Measurements from ENCODE around the gene GTSF1L.

GTSF1L gene

GRCh38 chr20:43726811-43727338 is at the start of gene GTSF1L:
Gene GTSF1L (minus strand): TSS chr20:43727002. CDS start chr20:43726694, 308 bp downstream.
- peaks cover 2 to 24% (median 14%) of the 10 kb centered on the region in 5 donors for H3K4me1 ChIP-seq (ENCODE audit: control insufficient read depth in 5 of 5, insufficient read depth in 5 of 5, low read length in 5 of 5)
- no peaks in the 10 kb centered on the region for H3K27me3 ChIP-seq (ENCODE audit: control insufficient read depth in 5 of 5, insufficient read depth in 4 of 5, low read length in 5 of 5)
- no peak within 1 kb of the TSS for H3K9ac ChIP-seq (ENCODE audit: low read length in 5 of 5)
- no peak within 1 kb of the TSS for H3K4me3 ChIP-seq (ENCODE audit: low read depth in 1 of 5, low read length in 5 of 5)
- no peaks in the 10 kb centered on the region for H3K36me3 ChIP-seq (ENCODE audit: control insufficient read depth in 5 of 5, insufficient read depth in 5 of 5, low read length in 5 of 5)
- H3K9me3 ChIP-seq (ENCODE audit: control insufficient read depth in 5 of 5, low read length in 5 of 5) = peaks cover 0 to 6% (median 0%) of the 10 kb centered on the region in 5 donors
- H3K27ac ChIP-seq (ENCODE audit: low read depth, low read length) = no peak within 1 kb of the TSS

DNA sequence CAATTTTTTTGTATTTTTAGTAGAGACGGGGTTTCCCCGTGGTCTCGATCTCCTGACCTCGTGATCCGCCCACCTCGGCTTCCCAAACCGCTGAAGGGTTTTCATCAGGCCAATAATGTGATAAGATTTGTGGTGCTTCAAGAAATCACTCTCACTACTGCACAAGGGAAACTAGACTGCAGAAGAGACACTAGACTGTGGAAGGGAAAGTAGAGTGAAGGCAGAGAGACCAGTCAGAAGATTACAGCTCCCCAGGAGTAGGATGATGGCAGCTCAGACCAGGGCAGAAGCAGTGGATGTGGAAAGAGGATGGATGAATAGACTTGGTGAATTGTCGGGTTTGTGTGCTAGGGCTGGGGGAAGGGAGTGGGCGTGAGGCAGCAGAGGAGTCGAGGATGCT is 48.0 kb upstream of the GTSF1L start:
- Histone ChIP-seq H3K4me1 (ENCODE audit: control insufficient read depth in 5 of 5, insufficient read depth in 5 of 5, low read length in 5 of 5) (no peaks in the 10 kb centered on the region), H3K27ac (ENCODE audit: low read depth, low read length) (no peak overlapping the region), H3K36me3 (ENCODE audit: control insufficient read depth in 5 of 5, insufficient read depth in 5 of 5, low read length in 5 of 5) (no peaks in the 10 kb centered on the region), H3K9ac (ENCODE audit: low read length in 5 of 5) (no peak overlapping the region), H3K9me3 (ENCODE audit: control insufficient read depth in 5 of 5, low read length in 5 of 5) (peaks cover 15 to 29% (median 24%) of the 10 kb centered on the region in 5 donors), H3K4me3 (ENCODE audit: low read depth in 1 of 5, low read length in 5 of 5) (no peak overlapping the region), H3K27me3 (ENCODE audit: control insufficient read depth in 5 of 5, insufficient read depth in 4 of 5, low read length in 5 of 5) (peaks cover 5 to 14% (median 9%) of the 10 kb centered on the region in 5 donors)

- Histone ChIP-seq H3K36me3 (ENCODE audit: control insufficient read depth in 5 of 5, insufficient read depth in 5 of 5, low read length in 5 of 5) (no peaks in the 10 kb centered on the region), H3K27me3 (ENCODE audit: control insufficient read depth in 5 of 5, insufficient read depth in 4 of 5, low read length in 5 of 5) (peaks cover 8 to 24% (median 19%) of the 10 kb centered on the region in 5 donors), H3K9me3 (ENCODE audit: control insufficient read depth in 5 of 5, low read length in 5 of 5) (peaks cover 0 to 3% (median 0%) of the 10 kb centered on the region in 5 donors), H3K4me1 (ENCODE audit: control insufficient read depth in 5 of 5, insufficient read depth in 5 of 5, low read length in 5 of 5) (no peaks in the 10 kb centered on the region), H3K9ac (ENCODE audit: low read length in 5 of 5) (no peak overlapping the region), H3K4me3 (ENCODE audit: low read depth in 1 of 5, low read length in 5 of 5) (no peak overlapping the region), H3K27ac (ENCODE audit: low read depth, low read length) (no peak overlapping the region)
These were observed 44.8 kb upstream of the GTSF1L start for GRCh38 chr20:43771503-43772190.

- H3K9ac ChIP-seq (ENCODE audit: low read length in 5 of 5) = no peak overlapping the region
- no peaks in the 10 kb centered on the region for H3K4me1 ChIP-seq (ENCODE audit: control insufficient read depth in 5 of 5, insufficient read depth in 5 of 5, low read length in 5 of 5)
These were observed 43.5 kb upstream of the GTSF1L start for GRCh38 chr20:43770342-43770741.

GRCh38 chr20:43767686-43768474 is 41.1 kb upstream of the GTSF1L start:
- H3K4me1 ChIP-seq (ENCODE audit: control insufficient read depth in 5 of 5, insufficient read depth in 5 of 5, low read length in 5 of 5) = no peaks in the 10 kb centered on the region
- no peak overlapping the region for H3K4me3 ChIP-seq (ENCODE audit: low read depth in 1 of 5, low read length in 5 of 5)
- H3K27ac ChIP-seq (ENCODE audit: low read depth, low read length) = no peak overlapping the region
- peaks cover 8 to 30% (median 26%) of the 10 kb centered on the region in 5 donors for H3K27me3 ChIP-seq (ENCODE audit: control insufficient read depth in 5 of 5, insufficient read depth in 4 of 5, low read length in 5 of 5)
- H3K9ac ChIP-seq (ENCODE audit: low read length in 5 of 5) = no peak overlapping the region
- no peaks in the 10 kb centered on the region for H3K36me3 ChIP-seq (ENCODE audit: control insufficient read depth in 5 of 5, insufficient read depth in 5 of 5, low read length in 5 of 5)
- no peaks in the 10 kb centered on the region for H3K9me3 ChIP-seq (ENCODE audit: control insufficient read depth in 5 of 5, low read length in 5 of 5)

More at GRCh38 chr20:43770342-43770741, 43.5 kb upstream of the GTSF1L start:
- Histone ChIP-seq H3K9me3 (ENCODE audit: control insufficient read depth in 5 of 5, low read length in 5 of 5) (no peaks in the 10 kb centered on the region), H3K4me3 (ENCODE audit: low read depth in 1 of 5, low read length in 5 of 5) (no peak overlapping the region), H3K27me3 (ENCODE audit: control insufficient read depth in 5 of 5, insufficient read depth in 4 of 5, low read length in 5 of 5) (peaks cover 8 to 31% (median 26%) of the 10 kb centered on the region in 5 donors), H3K27ac (ENCODE audit: low read depth, low read length) (no peak overlapping the region), H3K36me3 (ENCODE audit: control insufficient read depth in 5 of 5, insufficient read depth in 5 of 5, low read length in 5 of 5) (no peaks in the 10 kb centered on the region)

DNA sequence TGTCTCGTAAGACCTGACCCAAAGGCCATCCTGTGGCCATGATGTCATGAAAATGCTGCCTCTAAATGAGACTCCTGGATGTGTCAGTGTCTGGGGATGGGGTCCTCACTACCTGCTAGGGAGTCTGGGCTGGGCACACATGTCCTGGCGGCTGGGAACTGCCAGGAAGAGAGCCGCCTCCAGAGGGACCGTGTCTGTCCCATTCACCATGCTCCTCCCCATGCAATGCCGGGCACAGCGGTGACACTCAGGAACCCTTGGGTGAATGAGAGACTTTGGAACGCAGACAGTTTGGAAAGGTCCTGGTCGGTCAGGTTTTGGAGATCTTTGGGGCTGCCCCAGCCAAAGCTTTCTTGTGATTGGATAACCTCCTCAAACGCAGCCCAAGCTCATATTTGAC is 40.1 kb upstream of the GTSF1L start:
- Histone ChIP-seq H3K36me3 (ENCODE audit: control insufficient read depth in 5 of 5, insufficient read depth in 5 of 5, low read length in 5 of 5) (no peaks in the 10 kb centered on the region), H3K9ac (ENCODE audit: low read length in 5 of 5) (no peak overlapping the region), H3K4me3 (ENCODE audit: low read depth in 1 of 5, low read length in 5 of 5) (no peak overlapping the region), H3K27ac (ENCODE audit: low read depth, low read length) (no peak overlapping the region), H3K4me1 (ENCODE audit: control insufficient read depth in 5 of 5, insufficient read depth in 5 of 5, low read length in 5 of 5) (no peaks in the 10 kb centered on the region), H3K27me3 (ENCODE audit: control insufficient read depth in 5 of 5, insufficient read depth in 4 of 5, low read length in 5 of 5) (peaks cover 8 to 29% (median 22%) of the 10 kb centered on the region in 5 donors), H3K9me3 (ENCODE audit: control insufficient read depth in 5 of 5, low read length in 5 of 5) (no peaks in the 10 kb centered on the region)

GRCh38 chr20:43766385-43766784 is 39.6 kb upstream of the GTSF1L start:
- H3K9ac ChIP-seq (ENCODE audit: low read length in 5 of 5) = no peak overlapping the region
- H3K9me3 ChIP-seq (ENCODE audit: control insufficient read depth in 5 of 5, low read length in 5 of 5) = no peaks in the 10 kb centered on the region
- H3K27me3 ChIP-seq (ENCODE audit: control insufficient read depth in 5 of 5, insufficient read depth in 4 of 5, low read length in 5 of 5) = peaks cover 5 to 27% (median 18%) of the 10 kb centered on the region in 5 donors
- no peaks in the 10 kb centered on the region for H3K4me1 ChIP-seq (ENCODE audit: control insufficient read depth in 5 of 5, insufficient read depth in 5 of 5, low read length in 5 of 5)
- H3K27ac ChIP-seq (ENCODE audit: low read depth, low read length) = no peak overlapping the region
- no peaks in the 10 kb centered on the region for H3K36me3 ChIP-seq (ENCODE audit: control insufficient read depth in 5 of 5, insufficient read depth in 5 of 5, low read length in 5 of 5)
- H3K4me3 ChIP-seq (ENCODE audit: low read depth in 1 of 5, low read length in 5 of 5) = no peak overlapping the region

- Histone ChIP-seq H3K36me3 (ENCODE audit: control insufficient read depth in 5 of 5, insufficient read depth in 5 of 5, low read length in 5 of 5) (no peaks in the 10 kb centered on the region), H3K4me1 (ENCODE audit: control insufficient read depth in 5 of 5, insufficient read depth in 5 of 5, low read length in 5 of 5) (no peaks in the 10 kb centered on the region), H3K27me3 (ENCODE audit: control insufficient read depth in 5 of 5, insufficient read depth in 4 of 5, low read length in 5 of 5) (peaks cover 4 to 26% (median 18%) of the 10 kb centered on the region in 5 donors), H3K9me3 (ENCODE audit: control insufficient read depth in 5 of 5, low read length in 5 of 5) (no peaks in the 10 kb centered on the region), H3K9ac (ENCODE audit: low read length in 5 of 5) (no peak overlapping the region), H3K4me3 (ENCODE audit: low read depth in 1 of 5, low read length in 5 of 5) (no peak overlapping the region), H3K27ac (ENCODE audit: low read depth, low read length) (no peak overlapping the region)
These were observed 39.1 kb upstream of the GTSF1L start for GRCh38 chr20:43765916-43766315.

- Histone ChIP-seq H3K4me3 (ENCODE audit: low read depth in 1 of 5, low read length in 5 of 5) (no peak overlapping the region), H3K9ac (ENCODE audit: low read length in 5 of 5) (no peak overlapping the region), H3K36me3 (ENCODE audit: control insufficient read depth in 5 of 5, insufficient read depth in 5 of 5, low read length in 5 of 5) (no peaks in the 10 kb centered on the region), H3K27me3 (ENCODE audit: control insufficient read depth in 5 of 5, insufficient read depth in 4 of 5, low read length in 5 of 5) (peaks cover 4 to 24% (median 17%) of the 10 kb centered on the region in 5 donors), H3K9me3 (ENCODE audit: control insufficient read depth in 5 of 5, low read length in 5 of 5) (no peaks in the 10 kb centered on the region), H3K4me1 (ENCODE audit: control insufficient read depth in 5 of 5, insufficient read depth in 5 of 5, low read length in 5 of 5) (no peaks in the 10 kb centered on the region), H3K27ac (ENCODE audit: low read depth, low read length) (no peak overlapping the region)
These were observed 36.1 kb upstream of the GTSF1L start for GRCh38 chr20:43762911-43763310.
